Brain microvascular endothelial cell (primary cell): Measurements from ENCODE around the gene KATNB1.
"Not testable (repeated sequence)": the region's sequence is repeated elsewhere in the genome, so short reads cannot be mapped to it uniquely, and the experiment has no call there.

ENCODE experiments used
- DNase-seq: peaks from one replicate; pipeline ENCODE4 v3.0.0-alpha.2; 2020
- H3K27ac ChIP-seq: fragments of 250-450 bp; sonication (Bioruptor Pico); 2 replicates; pipeline ENCODE4 v1.5.1; 2020; ENCODE audit warnings: mild to moderate bottlenecking, moderate library complexity
- H3K27me3 ChIP-seq: fragments of 250-450 bp; sonication (Bioruptor Pico); replicated peaks from 2 replicates; pipeline ENCODE4 v1.5.1; 2020; ENCODE audit warnings: mild to moderate bottlenecking
- H3K36me3 ChIP-seq: fragments of 250-450 bp; sonication (Bioruptor Pico); replicated peaks from 2 replicates; pipeline ENCODE4 v1.5.1; 2020; ENCODE audit warnings: mild to moderate bottlenecking
- H3K4me3 ChIP-seq: 2 replicates; pipeline ENCODE4 v1.5.1; 2011; ENCODE audit warnings: low read depth, mild to moderate bottlenecking, control low read depth, low read length, moderate library complexity
- in situ Hi-C: cut with HindIII; loops from 2 replicates; pipeline ENCODE4 v1.10.0; 2017; ENCODE audit warnings: low sequenced_read_pairs, low pct_ligation_motif_present
- TF ChIP-seq, protein P1 (sequence below): IDR thresholded peaks from 2 replicates; pipeline ENCODE4 v1.5.1; 2011; ENCODE audit warnings: low read depth, mild to moderate bottlenecking, moderate library complexity, low read length, control low read depth, inconsistent platforms; ENCODE audit errors: missing control alignments

The KATNB1 gene

DNA sequence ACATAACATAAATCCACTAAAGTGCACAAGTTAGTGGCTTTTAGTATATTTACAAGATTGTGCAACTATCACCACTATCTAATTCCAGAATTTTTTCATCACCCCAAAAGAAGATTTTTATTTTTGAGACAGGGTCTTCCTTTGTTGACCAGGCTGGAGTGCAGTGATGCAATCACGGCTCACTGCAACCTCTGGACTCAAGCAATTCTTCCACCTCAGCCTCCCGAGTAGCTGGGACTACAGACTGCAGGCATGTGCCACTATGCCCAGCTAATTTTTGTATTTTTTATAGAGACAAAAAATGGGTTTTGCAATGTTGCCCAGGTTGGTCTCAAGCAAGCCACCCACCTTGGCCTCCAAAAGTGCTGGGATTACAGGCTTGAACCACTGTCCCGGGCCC is 25.9 kb upstream of the KATNB1 start:
- no peak overlapping the region for H3K4me3 ChIP-seq
- in situ Hi-C loops: no loop called here
- DNase-seq: no peak
- TF ChIP-seq, protein P1, sequence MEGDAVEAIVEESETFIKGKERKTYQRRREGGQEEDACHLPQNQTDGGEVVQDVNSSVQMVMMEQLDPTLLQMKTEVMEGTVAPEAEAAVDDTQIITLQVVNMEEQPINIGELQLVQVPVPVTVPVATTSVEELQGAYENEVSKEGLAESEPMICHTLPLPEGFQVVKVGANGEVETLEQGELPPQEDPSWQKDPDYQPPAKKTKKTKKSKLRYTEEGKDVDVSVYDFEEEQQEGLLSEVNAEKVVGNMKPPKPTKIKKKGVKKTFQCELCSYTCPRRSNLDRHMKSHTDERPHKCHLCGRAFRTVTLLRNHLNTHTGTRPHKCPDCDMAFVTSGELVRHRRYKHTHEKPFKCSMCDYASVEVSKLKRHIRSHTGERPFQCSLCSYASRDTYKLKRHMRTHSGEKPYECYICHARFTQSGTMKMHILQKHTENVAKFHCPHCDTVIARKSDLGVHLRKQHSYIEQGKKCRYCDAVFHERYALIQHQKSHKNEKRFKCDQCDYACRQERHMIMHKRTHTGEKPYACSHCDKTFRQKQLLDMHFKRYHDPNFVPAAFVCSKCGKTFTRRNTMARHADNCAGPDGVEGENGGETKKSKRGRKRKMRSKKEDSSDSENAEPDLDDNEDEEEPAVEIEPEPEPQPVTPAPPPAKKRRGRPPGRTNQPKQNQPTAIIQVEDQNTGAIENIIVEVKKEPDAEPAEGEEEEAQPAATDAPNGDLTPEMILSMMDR: no peak
- H3K27me3 ChIP-seq: peaks cover 11% of the 10 kb centered on the region
- H3K27ac ChIP-seq: no peak overlapping the region
- H3K36me3 ChIP-seq: no peaks in the 10 kb centered on the region

DNA sequence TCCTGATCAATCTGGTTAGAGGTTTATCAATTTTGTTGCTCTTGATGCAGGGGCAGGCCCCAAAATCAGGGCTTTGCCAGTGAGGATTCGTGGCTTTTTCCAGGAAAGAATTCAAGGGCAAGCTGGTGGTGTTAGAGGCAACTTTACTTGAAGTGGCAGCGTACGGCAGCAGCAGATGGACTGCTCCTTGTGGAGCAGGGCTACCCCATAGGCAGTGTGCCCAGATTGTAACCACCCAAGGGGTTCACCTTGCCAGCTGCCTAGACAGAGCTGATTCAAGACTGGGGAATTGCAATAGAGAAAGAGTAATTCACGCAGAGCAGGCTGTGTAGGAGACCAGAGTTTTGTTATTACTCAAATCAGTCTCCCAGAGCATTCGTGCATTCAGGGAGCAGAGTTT is 24.2 kb upstream of the KATNB1 start:
- Histone ChIP-seq H3K27me3 (peaks cover 19% of the 10 kb centered on the region), H3K36me3 (no peaks in the 10 kb centered on the region), H3K4me3 (no peak overlapping the region), H3K27ac (no peak overlapping the region)
- TF ChIP-seq, protein P1: no peak
- in situ Hi-C loops: no loop called here
- no peak for DNase-seq

DNA sequence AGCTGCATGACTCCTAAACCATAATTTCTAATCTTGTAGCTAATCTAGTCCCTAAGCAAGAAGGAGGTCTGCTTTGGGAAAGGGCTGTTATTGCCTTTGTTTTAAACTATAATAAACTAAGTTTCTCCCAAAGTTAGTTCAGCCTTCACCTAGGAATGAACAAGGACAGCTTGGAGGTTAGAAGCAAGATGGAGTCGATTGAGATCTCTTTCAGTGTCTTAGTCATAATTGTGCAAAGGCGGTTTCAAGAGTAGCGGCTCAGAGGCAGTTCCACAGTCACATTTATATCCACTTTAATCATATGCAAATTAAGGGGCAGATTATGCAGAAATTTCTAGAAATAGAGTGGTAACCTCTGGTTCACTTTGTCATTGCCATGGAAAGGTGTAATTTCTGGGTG is 23.6 kb upstream of the KATNB1 start:
- in situ Hi-C loops: no loop called here
- Histone ChIP-seq H3K27me3 (peaks cover 19% of the 10 kb centered on the region), H3K4me3 (no peak overlapping the region), H3K27ac (no peak overlapping the region), H3K36me3 (no peaks in the 10 kb centered on the region)
- no peak for DNase-seq
- TF ChIP-seq, protein P1: no peak

DNA sequence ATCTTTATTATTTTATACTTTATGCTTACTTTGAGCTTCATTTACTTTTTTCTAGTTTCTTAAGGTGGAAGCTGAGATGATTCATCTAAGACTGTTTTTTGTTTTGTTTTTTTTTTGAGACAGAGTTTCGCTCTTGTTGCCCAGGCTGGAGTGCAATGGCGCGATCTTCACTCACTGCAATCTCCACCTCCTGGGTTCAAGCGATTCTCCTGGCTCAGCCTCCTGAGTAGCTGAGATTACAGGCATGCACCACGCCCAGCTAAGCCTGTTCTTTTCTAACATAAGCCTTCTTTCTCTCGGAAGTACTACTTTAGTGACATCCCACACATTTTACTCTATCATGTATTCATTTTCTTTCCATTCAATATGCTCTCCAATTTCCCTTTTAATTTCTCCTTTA is 23.0 kb upstream of the KATNB1 start:
- H3K27ac ChIP-seq, DNase-seq, H3K4me3 ChIP-seq, in situ Hi-C loops, H3K36me3 ChIP-seq: not testable (repeated sequence)
- H3K27me3 ChIP-seq: peaks cover 19% of the 10 kb centered on the region

DNA sequence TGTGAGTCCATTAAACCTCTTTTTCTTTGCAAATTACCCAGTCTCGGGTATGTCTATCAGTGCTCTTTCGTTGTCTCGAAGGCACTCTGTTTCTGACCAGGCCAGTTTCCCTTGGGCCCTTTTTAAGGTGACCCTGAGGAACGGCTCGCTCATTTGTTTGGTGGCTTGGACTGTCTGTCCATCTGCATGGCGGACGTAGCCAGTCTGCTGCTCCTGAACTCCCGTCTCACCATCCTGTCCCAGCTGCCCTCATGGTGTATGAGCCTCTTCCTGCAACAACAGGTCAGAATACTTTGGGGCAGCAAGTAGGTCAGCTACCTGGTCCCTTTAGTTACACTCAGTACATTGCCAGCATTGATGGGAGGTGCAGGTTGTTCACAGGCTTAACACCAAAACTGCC is 22.0 kb upstream of the KATNB1 start:
- TF ChIP-seq, protein P1: no peak
- Histone ChIP-seq H3K4me3 (no peak overlapping the region), H3K27ac (no peak overlapping the region), H3K36me3 (no peaks in the 10 kb centered on the region), H3K27me3 (peaks cover 19% of the 10 kb centered on the region)
- in situ Hi-C loops: no loop called here
- no peak for DNase-seq

DNA sequence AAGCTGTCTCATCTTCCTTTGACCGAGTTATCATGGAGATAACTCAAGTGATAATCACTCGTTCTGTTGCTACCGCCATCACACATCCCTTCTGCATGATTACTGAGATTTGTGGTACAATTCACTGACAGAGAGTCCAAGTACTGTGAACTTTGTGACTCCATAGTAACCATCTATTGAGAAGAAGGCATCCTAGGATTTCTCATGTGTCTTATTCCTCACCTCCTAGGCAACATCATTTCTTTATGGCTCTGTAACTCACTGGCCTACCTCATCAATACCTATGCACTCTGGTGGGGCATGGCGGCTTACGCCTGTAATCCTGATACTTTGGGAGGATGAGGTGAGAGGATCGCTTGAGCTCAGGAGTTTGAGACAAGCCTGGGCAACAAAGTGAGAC is 21.5 kb upstream of the KATNB1 start:
- in situ Hi-C loops: no loop called here
- Histone ChIP-seq H3K4me3 (no peak overlapping the region), H3K27me3 (peaks cover 19% of the 10 kb centered on the region), H3K27ac (no peak overlapping the region), H3K36me3 (no peaks in the 10 kb centered on the region)
- TF ChIP-seq, protein P1: no peak
- DNase-seq: no peak
